T-cell (primary cell): ENCODE data around the gene LRRFIP1. TPM values are rescaled to one million over a fixed set of nuclear protein-coding genes. Genes with fewer than 3 reads are reported as not detected.

Experiments used
- ATAC-seq, 4 experiments: fragments of 200-7000 bp in 3 of 4; fragments of 150-1000 bp in 1 of 4; cut with Tn5 transposase; replicated peaks in 1 of 4; 1 replicate in 3 of 4; 2 replicates in 1 of 4; pipeline ENCODE4 v1.10.0; 2021; ENCODE audit warnings: moderate library complexity in 3 of 4, mild to moderate bottlenecking in 2 of 4, moderate number of reproducible peaks in 1 of 4
- CTCF ChIA-PET, 2 donors: fragments of 300-600 bp; sonication (Branson Sonifier 250); formaldehyde crosslinking; loops; one replicate each; lab custom pipeline; 2022; ENCODE audit warnings: antibody characterized with exemption in 2 of 2; lab: Charles Lee
- POLR2A ChIA-PET, 2 donors: fragments of 300-600 bp; sonication (Branson Sonifier 250); formaldehyde crosslinking; loops; one replicate each; lab custom pipeline; 2022; ENCODE audit warnings: antibody characterized with exemption in 2 of 2; lab: Charles Lee
- DNase-seq, 35 experiments: peaks; one replicate each; pipeline versions ENCODE4 v3.0.0 to v3.0.0-alpha.2; 2013 to 2023
- H3K27ac ChIP-seq: one replicate; pipeline ENCODE4 v1.5.1; 2013; ENCODE audit warnings: low read length
- H3K27me3 ChIP-seq, 2 experiments: replicated peaks in 1 of 2; 1 replicate in 1 of 2; 2 replicates in 1 of 2; pipeline versions ENCODE4 v1.6.1 to v1.7.0; 2013; ENCODE audit warnings: low read length in 1 of 2, mixed read lengths in 1 of 2; ENCODE audit not compliant: control insufficient read depth in 2 of 2, insufficient read depth in 2 of 2; ENCODE audit errors: extremely low read depth in 1 of 2
- H3K36me3 ChIP-seq, 2 donors: 1 replicate in 1 of 2; 2 replicates in 1 of 2; pipeline versions ENCODE4 v1.6.1 to v1.7.0; 2013; ENCODE audit warnings: low read length in 1 of 2; ENCODE audit not compliant: control insufficient read depth in 2 of 2, insufficient read depth in 1 of 2; ENCODE audit errors: extremely low read depth in 1 of 2
- H3K4me1 ChIP-seq, 2 experiments: 1 replicate in 1 of 2; 2 replicates in 1 of 2; pipeline versions ENCODE4 v1.6.1 to v1.7.0; 2013; ENCODE audit warnings: low read length in 2 of 2, mixed read lengths in 1 of 2; ENCODE audit not compliant: insufficient read depth in 2 of 2, control insufficient read depth in 1 of 2; ENCODE audit errors: extremely low read depth in 1 of 2
- H3K4me3 ChIP-seq, 2 donors: 1 replicate in 1 of 2; 2 replicates in 1 of 2; pipeline versions ENCODE4 v1.5.1 to v1.7.0; 2013; ENCODE audit warnings: mild to moderate bottlenecking in 2 of 2, low read length in 1 of 2, moderate library complexity in 1 of 2; ENCODE audit not compliant: control insufficient read depth in 1 of 2; ENCODE audit errors: extremely low read depth in 1 of 2
- H3K9me3 ChIP-seq: 2 replicates; pipeline ENCODE4 v1.7.0; 2013
- H3K27ac Mint-ChIP-seq, 2 donors: one replicate each; pipeline ENCODE4 v1.8.0; 2020 to 2021; ENCODE audit warnings: mild to moderate bottlenecking in 2 of 2, mixed read lengths in 2 of 2
- H3K27me3 Mint-ChIP-seq, 2 donors: one replicate each; pipeline ENCODE4 v1.8.0; 2021 to 2022; ENCODE audit warnings: mixed read lengths in 2 of 2
- H3K36me3 Mint-ChIP-seq: one replicate; pipeline ENCODE4 v1.8.0; 2021; ENCODE audit warnings: mixed read lengths
- H3K4me1 Mint-ChIP-seq, 3 donors: one replicate each; pipeline ENCODE4 v1.8.0; 2020 to 2022; ENCODE audit warnings: mixed read lengths in 3 of 3, mild to moderate bottlenecking in 1 of 3
- H3K4me3 Mint-ChIP-seq, 3 donors: one replicate each; pipeline ENCODE4 v1.8.0; 2020 to 2022; ENCODE audit warnings: mild to moderate bottlenecking in 3 of 3, mixed read lengths in 3 of 3, moderate library complexity in 3 of 3
- H3K9me3 Mint-ChIP-seq, 3 donors: one replicate each; pipeline ENCODE4 v1.8.0; 2020 to 2022; ENCODE audit warnings: mixed read lengths in 3 of 3
- WGBS: methylation state at CpG from one replicate; pipeline ENCODE4 v1.1.5; 2013; ENCODE audit warnings: missing lambda C conversion rate; ENCODE audit not compliant: insufficient coverage; 5-methylcytosine and 5-hydroxymethylcytosine counted together
- total RNA-seq, 35 experiments: library from RNA in 6 of 35; stranded (reverse) in 6 of 35; fragments of 120-200 nt in 1 of 35; gene quantifications; one replicate each; pipeline versions ENCODE4 v1.2.1 to v1.2.4 and lab custom pipeline; 2013 to 2026

The LRRFIP1 gene
- total RNA-seq, 5 donors from 2014 or later (not counting 1 experiment from before 2014, with no cell fraction given): 105 to 170 (median 128) TPM

- Mint-ChIP-seq H3K4me3 (peak overlapping the region in 2 of 3 donors; percentile 8 to 15), H3K4me1 (peaks cover 15 to 22% (median 20%) of the 10 kb centered on the region in 3 donors), H3K9me3 (no peaks in the 10 kb centered on the region), H3K27me3 (peaks cover 16 to 28% of the 10 kb centered on the region in 2 donors), H3K27ac (no peak overlapping the region), H3K36me3 (peaks cover 3% of the 10 kb centered on the region)
- no peaks in the 10 kb centered on the region for H3K9me3 ChIP-seq
- peaks cover 0 to 33% of the 10 kb centered on the region in 2 experiments for H3K27me3 ChIP-seq
- H3K27ac ChIP-seq: no peak overlapping the region
- H3K36me3 ChIP-seq: no peaks in the 10 kb centered on the region
- CTCF ChIA-PET: interaction anchor here in 1 of 2 donors (1.3 kb wide), 1 partner anchor 116 kb away, joined by 3 read pairs; no protein-coding TSS in a partner anchor
- peaks cover 0 to 15% of the 10 kb centered on the region in 2 experiments for H3K4me1 ChIP-seq
- ATAC-seq: no peak
- POLR2A ChIA-PET: no interaction called here
- DNase-seq: no peak
- 76% methylated on average over 10 of the region's 10 CpGs for WGBS
- no peak overlapping the region for H3K4me3 ChIP-seq
Observed at GRCh38 chr2:237625216-237625705, 2.1 kb upstream of the LRRFIP1 start.

GRCh38 chr2:237625777-237626176 lies 1.6 kb upstream of the LRRFIP1 start:
- CTCF ChIA-PET: interaction anchor here in 1 of 2 donors (1.3 kb wide), 1 partner anchor 116 kb away, joined by 3 read pairs; no protein-coding TSS in a partner anchor
- Mint-ChIP-seq H3K4me3 (peak overlapping the region; percentile 64 to 79 (median 78)), H3K4me1 (peaks cover 15 to 24% (median 22%) of the 10 kb centered on the region in 3 donors), H3K9me3 (no peaks in the 10 kb centered on the region), H3K27ac (no peak overlapping the region), H3K36me3 (peaks cover 4% of the 10 kb centered on the region), H3K27me3 (peaks cover 18 to 31% of the 10 kb centered on the region in 2 donors)
- 57% methylated on average over 5 of the region's 6 CpGs for WGBS
- Histone ChIP-seq H3K27ac (no peak overlapping the region), H3K4me3 (no peak overlapping the region), H3K36me3 (no peaks in the 10 kb centered on the region), H3K4me1 (peaks cover 0 to 15% of the 10 kb centered on the region in 2 experiments), H3K27me3 (peaks cover 0 to 38% of the 10 kb centered on the region in 2 experiments), H3K9me3 (no peaks in the 10 kb centered on the region)
- ATAC-seq (no peak), DNase-seq (no peak)
- POLR2A ChIA-PET: no interaction called here

GRCh38 chr2:237626813-237627440 lies 460 bp upstream of the LRRFIP1 start:
- H3K36me3 Mint-ChIP-seq: peaks cover 4% of the 10 kb centered on the region
- H3K4me3 Mint-ChIP-seq: peak overlapping the region; percentile 64 to 79 (median 78)
- no peaks in the 10 kb centered on the region for H3K9me3 ChIP-seq
- no peaks in the 10 kb centered on the region for H3K36me3 ChIP-seq
- H3K9me3 Mint-ChIP-seq: no peaks in the 10 kb centered on the region
- no peak overlapping the region for H3K27ac ChIP-seq
- H3K27me3 Mint-ChIP-seq: peaks cover 25 to 37% of the 10 kb centered on the region in 2 donors
- H3K4me1 Mint-ChIP-seq: peaks cover 15 to 26% (median 25%) of the 10 kb centered on the region in 3 donors
- WGBS: 24% methylated on average over 46 of the region's 54 CpGs
- DNase-seq (peak in 1 of 35 experiments; percentile 21), ATAC-seq (peak; percentile 19 to 39 (median 22))
- H3K27me3 ChIP-seq: peaks cover 0 to 48% of the 10 kb centered on the region in 2 experiments
- H3K4me1 ChIP-seq: peaks cover 0 to 15% of the 10 kb centered on the region in 2 experiments
- ChIA-PET POLR2A (no interaction called here), CTCF (interaction anchor here in 1 of 2 donors (0.6 kb wide), 1 partner anchor 116 kb away, joined by 4 read pairs; no protein-coding TSS in a partner anchor)
- peak overlapping the region; percentile 32 to 49 for H3K4me3 ChIP-seq
- H3K27ac Mint-ChIP-seq: no peak overlapping the region

- peaks cover 29 to 42% of the 10 kb centered on the region in 2 donors for H3K27me3 Mint-ChIP-seq
- H3K4me1 ChIP-seq: peaks cover 0 to 15% of the 10 kb centered on the region in 2 experiments
- peaks cover 15 to 26% (median 25%) of the 10 kb centered on the region in 3 donors for H3K4me1 Mint-ChIP-seq
- H3K27me3 ChIP-seq: peaks cover 0 to 64% of the 10 kb centered on the region in 2 experiments
- peak overlapping the region; percentile 79 to 84 (median 81) for H3K4me3 Mint-ChIP-seq
- peak overlapping the region; percentile 32 to 77 for H3K4me3 ChIP-seq
- POLR2A ChIA-PET: interaction anchor here in 1 of 2 donors (0.6 kb wide), 1 partner anchor 60 kb away, joined by 3 read pairs; no protein-coding TSS in a partner anchor
- H3K9me3 ChIP-seq: no peaks in the 10 kb centered on the region
- H3K9me3 Mint-ChIP-seq: no peaks in the 10 kb centered on the region
- no peak overlapping the region for H3K27ac Mint-ChIP-seq
- no peak for DNase-seq
- H3K27ac ChIP-seq: no peak overlapping the region
- no peak for ATAC-seq
- H3K36me3 ChIP-seq: no peaks in the 10 kb centered on the region
- 70% methylated on average over 9 of the region's 14 CpGs for WGBS
- CTCF ChIA-PET: no interaction called here
- peaks cover 4% of the 10 kb centered on the region for H3K36me3 Mint-ChIP-seq
Observed at GRCh38 chr2:237628247-237629187, 1.1 kb downstream of the LRRFIP1 start.

- H3K9me3 ChIP-seq: no peaks in the 10 kb centered on the region
- H3K4me1 ChIP-seq: peaks cover 0 to 15% of the 10 kb centered on the region in 2 experiments
- DNase-seq (no peak), ATAC-seq (no peak)
- ChIA-PET POLR2A (no interaction called here), CTCF (no interaction called here)
- H3K4me3 Mint-ChIP-seq: peak overlapping the region in 1 of 3 donors; percentile 81
- H3K27me3 ChIP-seq: peaks cover 0 to 64% of the 10 kb centered on the region in 2 experiments
- H3K27me3 Mint-ChIP-seq: peaks cover 29 to 43% of the 10 kb centered on the region in 2 donors
- H3K27ac ChIP-seq: no peak overlapping the region
- peaks cover 4% of the 10 kb centered on the region for H3K36me3 Mint-ChIP-seq
- no peaks in the 10 kb centered on the region for H3K9me3 Mint-ChIP-seq
- no peak overlapping the region for H3K4me3 ChIP-seq
- peaks cover 15 to 26% (median 25%) of the 10 kb centered on the region in 3 donors for H3K4me1 Mint-ChIP-seq
- no peaks in the 10 kb centered on the region for H3K36me3 ChIP-seq
- WGBS: no CpG with 5 or more reads among the region's 1 CpG
- H3K27ac Mint-ChIP-seq: no peak overlapping the region
Observed at GRCh38 chr2:237629188-237629534, 1.8 kb downstream of the LRRFIP1 start.

GRCh38 chr2:237629739-237630138 lies 2.4 kb downstream of the LRRFIP1 start:
- Histone ChIP-seq H3K36me3 (no peaks in the 10 kb centered on the region), H3K4me3 (no peak overlapping the region), H3K27me3 (peaks cover 0 to 61% of the 10 kb centered on the region in 2 experiments), H3K9me3 (no peaks in the 10 kb centered on the region), H3K27ac (no peak overlapping the region), H3K4me1 (peaks cover 0 to 15% of the 10 kb centered on the region in 2 experiments)
- DNase-seq (no peak), ATAC-seq (no peak)
- peaks cover 29 to 44% of the 10 kb centered on the region in 2 donors for H3K27me3 Mint-ChIP-seq
- WGBS: 100% methylated on average over 1 of the region's 8 CpGs
- H3K36me3 Mint-ChIP-seq: peaks cover 5% of the 10 kb centered on the region
- peak overlapping the region in 1 of 3 donors; percentile 28 for H3K4me3 Mint-ChIP-seq
- peaks cover 15 to 26% (median 25%) of the 10 kb centered on the region in 3 donors for H3K4me1 Mint-ChIP-seq
- H3K9me3 Mint-ChIP-seq: peaks cover under 1 to 4% (median 4%) of the 10 kb centered on the region in 3 donors
- no peak overlapping the region for H3K27ac Mint-ChIP-seq
- CTCF ChIA-PET: no interaction called here
- POLR2A ChIA-PET: no interaction called here
